Activated T-cell treated with anti-CD3 and anti-CD28 coated beads for 4 hours (primary cell): Measurements from ENCODE around the gene KLK15.
A peak's percentile ranks its signal among the peaks of the same experiment; 100 is the strongest.

ENCODE experiments used
- DNase-seq: peaks from one replicate; pipeline ENCODE4 v3.0.0-alpha.2; 2020

KLK15 gene

DNA sequence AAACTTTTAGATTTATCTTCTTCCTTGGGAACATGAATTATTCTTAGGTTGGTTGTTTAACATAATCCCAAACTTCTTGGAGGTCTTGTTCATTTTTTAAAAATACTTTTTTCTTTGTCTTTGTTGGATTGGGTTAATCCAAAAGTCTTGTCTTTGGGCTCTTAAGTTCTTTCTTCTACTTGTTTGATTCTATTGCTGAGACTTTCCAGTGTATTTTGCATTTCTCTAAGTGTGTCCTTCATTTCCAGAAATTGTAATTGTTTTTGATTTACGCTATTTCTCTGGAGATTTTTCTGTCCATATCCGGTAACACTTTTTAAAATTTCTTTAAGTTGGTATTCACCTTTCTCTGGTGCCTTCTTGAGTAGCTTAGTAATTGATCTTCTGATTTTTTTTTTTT lies 9.8 kb upstream of the KLK15 start:
- DNase-seq: no peak

- DNase-seq: no peak
These were observed 8.8 kb upstream of the KLK15 start for GRCh38 chr19:50842130-50842529.

DNA sequence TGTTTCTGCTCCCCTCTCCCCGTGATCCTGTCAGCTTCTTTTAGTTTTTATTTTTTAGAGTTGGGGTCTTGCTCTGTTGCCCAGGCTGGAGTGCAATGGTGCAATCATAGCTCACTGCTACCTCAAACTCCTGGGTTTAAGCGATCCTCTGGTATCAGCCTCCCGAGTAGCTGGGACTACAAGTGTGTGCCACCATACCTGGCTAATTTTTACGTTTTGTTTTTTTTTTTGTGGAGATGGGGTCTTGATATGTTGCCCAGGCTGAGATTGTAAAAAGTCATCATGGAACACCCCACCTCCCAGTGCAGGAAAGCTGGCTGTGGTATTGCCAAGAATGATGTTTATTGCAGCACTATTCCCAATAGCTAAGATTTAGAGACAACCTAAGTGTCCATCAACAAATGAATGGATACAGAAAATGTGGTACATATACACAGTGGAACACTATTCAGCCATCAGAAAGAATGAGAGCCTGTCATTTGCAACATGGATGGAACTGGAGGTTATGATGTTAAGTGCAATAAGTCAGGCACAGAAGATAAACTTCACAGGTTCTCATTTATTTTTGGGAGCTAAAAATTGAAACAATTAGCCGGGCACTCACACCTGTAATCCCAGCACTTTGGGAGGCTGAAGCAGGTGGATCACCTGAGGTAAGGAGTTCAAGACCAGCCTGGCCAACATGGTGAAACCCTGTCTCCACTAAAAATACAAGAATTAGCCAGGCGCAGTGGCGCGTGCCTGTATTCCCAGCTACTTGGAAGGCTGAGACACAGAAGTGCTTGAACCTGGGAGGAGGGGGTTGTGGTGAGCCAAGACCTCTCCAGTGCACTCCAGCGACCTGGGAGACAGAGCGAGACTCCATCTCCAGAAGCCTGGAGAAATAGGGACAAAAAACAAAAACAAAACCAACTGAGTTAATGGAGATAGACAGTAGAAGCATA lies 6.6 kb upstream of the KLK15 start:
- DNase-seq: no peak

DNA sequence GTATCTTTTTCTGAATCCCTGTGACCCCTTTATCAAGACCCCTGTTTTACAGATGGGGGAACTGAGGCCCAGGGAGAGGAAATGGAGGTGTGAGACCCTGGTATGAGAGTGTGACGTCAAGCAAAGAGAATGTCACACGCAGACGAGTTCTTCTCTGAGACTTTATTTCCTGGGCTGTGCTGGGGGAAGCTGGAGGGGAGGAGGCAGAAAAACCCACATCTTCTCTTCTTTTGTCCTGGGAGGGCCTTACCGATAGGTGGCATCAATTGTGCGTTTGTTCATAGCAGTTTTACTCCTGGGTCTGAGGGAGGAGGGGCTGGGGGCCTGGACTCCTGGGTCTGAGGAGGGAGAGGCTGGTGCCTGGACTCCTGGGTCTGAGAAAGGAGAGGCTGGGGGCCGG lies 4.9 kb upstream of the KLK15 start:
- no peak for DNase-seq

GRCh38 chr19:50837300-50837699 lies 3.9 kb upstream of the KLK15 start:
- DNase-seq: no peak

- DNase-seq: no peak
These were observed 3.3 kb upstream of the KLK15 start for GRCh38 chr19:50836543-50837195.

- peak; percentile 60 for DNase-seq
These were observed 2.6 kb upstream of the KLK15 start for GRCh38 chr19:50835785-50836542.

DNA sequence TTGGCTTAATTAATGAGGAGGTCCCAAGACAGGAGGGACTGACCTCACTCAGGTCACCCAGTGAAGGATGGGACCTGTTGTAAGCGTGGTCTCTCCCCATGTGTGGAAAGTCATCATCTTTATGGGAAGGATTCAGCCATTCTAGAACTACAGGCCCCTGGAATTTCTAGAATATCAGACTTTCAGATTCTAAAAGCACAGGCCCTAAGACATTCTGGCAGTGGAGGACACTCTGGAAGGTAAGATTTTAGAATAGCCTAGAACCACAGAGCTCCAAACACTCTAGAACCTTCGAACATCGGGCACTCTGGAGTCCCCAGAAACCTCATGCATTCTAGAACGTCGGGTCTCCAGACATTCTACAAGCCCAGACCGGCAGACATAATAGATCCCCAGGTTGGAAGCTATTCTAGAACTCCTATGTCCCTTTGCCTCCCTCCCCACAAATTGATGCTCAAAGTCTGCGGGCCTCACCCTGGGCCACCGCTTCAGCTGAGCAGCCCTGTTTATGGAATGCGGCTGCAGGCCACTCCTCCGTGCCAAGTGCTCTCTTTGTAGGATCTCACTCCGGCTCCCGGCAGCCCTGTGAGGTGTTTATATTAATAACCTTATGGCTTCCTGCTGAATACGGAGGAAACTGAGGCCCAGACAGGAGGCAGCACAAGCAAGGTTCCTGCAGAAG lies 1.9 kb upstream of the KLK15 start:
- DNase-seq: no peak

DNA sequence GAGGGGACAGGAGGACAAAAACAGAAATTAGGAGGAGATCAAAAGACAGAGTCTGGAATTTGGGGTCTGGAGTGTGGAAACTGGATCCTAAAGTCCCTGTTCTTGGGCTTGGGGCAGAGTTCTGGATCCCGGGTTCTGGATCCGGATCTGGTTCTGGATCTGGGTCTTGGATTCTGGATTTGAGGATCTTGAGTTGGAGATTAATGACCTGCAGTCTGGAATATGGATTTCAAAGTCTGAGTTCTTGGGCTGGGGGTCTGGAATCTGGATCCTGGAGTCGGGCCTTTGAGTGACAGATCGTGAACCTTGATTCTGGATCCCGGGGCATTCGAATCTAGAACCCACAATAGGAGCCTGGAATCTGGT lies 411 bp upstream of the KLK15 start:
- no peak for DNase-seq

- no peak for DNase-seq
These were observed 708 bp downstream of the KLK15 start for GRCh38 chr19:50832666-50833065.

GRCh38 chr19:50831026-50831396 lies 2.4 kb downstream of the KLK15 start:
- no peak for DNase-seq

- DNase-seq: no peak
These were observed 2.9 kb downstream of the KLK15 start for GRCh38 chr19:50830266-50831025.

DNA sequence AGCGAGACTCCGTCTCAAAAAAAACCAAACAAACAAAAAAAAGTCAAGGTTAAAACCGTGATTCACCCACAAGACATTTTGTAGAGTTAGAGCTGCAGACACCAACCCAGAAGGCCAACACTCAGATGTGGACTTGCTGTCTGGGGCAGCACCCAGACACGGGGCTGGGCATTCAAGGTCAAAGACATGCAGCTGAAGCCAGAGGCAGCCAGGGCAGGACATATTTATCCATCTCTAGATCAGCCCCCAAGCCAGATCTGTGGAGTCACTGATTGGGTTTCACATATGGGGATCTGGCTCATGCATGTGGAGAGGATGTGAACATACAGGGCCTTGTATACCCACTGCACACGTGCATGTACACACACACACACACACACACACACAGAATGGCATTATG lies 3.6 kb downstream of the KLK15 start:
- DNase-seq: no peak

GRCh38 chr19:50827476-50827875 lies 5.9 kb downstream of the KLK15 start:
- DNase-seq: no peak

- no peak for DNase-seq
These were observed 6.7 kb downstream of the KLK15 start for GRCh38 chr19:50826492-50827240.

- DNase-seq: no peak
These were observed 9.9 kb downstream of the KLK15 start, which contains the start of gene KLK1 for GRCh38 chr19:50823389-50824042. Gene KLK1, minus strand, starts transcription at chr19:50823787. Its CDS starts 39 bp downstream, at chr19:50823748.

DNA sequence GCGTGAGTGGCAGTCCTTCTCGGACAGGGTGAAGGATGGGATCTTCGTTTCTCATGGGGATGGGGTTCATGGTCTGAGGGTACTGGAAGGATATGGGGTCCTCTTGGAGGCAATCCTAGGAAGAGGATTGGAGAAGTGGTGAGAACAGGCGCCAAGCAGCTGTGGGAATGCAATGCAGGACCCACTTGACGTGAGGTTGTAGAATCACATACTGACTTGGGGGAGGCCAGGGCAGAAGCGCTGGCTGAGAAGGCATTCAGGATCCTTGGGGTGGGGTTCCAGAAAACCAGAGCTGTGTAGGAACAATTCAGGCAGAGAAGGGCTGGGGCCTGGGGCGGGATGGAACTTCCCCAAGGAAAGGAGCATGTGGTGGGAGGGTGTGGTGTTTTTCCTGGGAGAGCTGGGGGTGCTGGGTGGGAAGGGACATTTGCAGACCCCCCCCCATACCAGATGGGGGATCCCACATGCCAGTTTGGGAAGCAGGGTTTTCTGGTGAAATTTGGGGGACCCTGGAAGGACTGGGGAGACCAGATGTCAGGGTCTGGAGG lies 10.6 kb downstream of the KLK15 start:
- no peak for DNase-seq

DNA sequence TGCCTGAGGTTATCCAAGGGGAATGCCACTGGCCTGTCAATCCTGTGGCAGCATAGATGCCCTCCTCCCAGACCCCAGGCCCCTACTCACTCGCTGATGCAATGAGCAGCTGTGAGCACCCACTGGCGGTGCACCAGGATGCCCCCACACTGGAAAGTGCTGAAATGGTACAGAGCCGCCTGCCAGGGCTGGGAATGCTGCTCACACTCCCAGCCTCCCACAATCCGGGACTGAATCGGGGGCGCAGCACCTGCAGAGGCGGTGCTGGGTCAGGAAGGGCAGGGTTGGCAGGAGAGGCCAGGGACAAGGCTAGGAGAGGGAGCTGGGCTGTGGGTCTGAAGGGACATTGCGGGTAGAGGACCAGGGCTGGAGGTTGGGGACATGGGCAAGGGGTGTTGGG lies 11.8 kb downstream of the KLK15 start:
- no peak for DNase-seq

DNA sequence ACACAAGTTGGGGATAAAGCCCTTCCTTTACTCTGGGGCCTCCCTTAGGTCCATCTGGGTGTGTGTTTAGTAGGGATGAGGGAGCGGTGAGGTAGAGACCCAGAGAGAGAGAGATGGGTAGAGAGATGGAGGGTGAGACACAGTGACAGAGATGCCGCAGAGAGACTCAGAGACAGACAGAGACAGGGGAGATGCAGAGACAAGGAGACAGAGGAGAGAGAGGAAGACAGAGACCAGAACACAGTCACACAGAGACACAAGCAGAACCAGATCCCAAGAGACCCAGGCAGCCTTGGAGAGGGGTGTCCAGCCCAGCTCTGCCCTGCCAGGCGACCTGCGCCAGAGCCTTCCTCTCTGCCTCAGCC lies 12.1 kb downstream of the KLK15 start:
- no peak for DNase-seq

DNA sequence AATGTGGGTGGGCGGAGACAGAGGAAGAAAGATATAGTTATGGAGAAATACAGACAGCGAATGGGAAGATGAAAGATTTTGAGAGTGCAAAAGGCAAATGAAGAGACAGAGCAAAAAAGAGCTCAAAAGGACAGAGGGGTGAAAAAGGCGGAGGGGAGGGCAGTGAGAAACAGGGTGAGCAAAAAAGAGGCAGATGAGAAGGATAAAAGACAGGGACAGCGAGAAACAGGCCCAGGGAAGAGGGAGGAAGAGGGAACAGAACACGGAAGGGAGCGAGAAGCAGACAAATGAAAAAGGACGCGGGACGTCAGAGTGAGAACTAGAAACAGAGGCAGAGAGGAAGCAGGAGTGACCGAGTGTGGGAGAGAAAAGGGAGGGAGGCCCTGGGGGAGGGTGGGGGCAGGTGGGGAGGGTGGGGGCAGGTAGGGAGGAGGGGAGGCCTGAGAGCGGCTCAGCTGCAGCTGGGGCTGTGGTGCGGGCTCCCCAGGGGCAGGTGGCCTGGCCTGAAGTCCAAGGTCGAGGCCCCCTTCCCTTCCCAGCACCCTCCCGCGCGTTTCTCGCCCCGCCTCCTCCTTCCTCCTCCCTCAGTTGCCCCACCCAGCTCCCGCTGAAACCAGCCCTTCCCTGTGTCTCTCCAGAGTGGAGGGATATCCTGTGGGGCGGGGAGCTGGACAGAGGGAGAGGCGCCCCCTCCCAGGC lies 12.7 kb downstream of the KLK15 start:
- DNase-seq: no peak
